NB4 (cell line): ENCODE data around the gene CDC14A.
A peak's percentile ranks its signal among the peaks of the same experiment; 100 is the strongest.

Experiments used
- DNase-seq: peaks from one replicate; pipeline ENCODE4 v3.0.0; 2010; ENCODE audit warnings: low read depth
- H3K4me3 ChIP-seq: one replicate; pipeline ENCODE4 v1.5.1; 2011; ENCODE audit warnings: mild to moderate bottlenecking, low read depth, low read length, moderate library complexity
- MYC ChIP-seq: IDR thresholded peaks from 2 replicates; pipeline ENCODE4 v1.6.1; 2011; ENCODE audit warnings: low read depth, low read length
- POLR2A ChIP-seq: IDR thresholded peaks from 2 replicates; pipeline ENCODE4 v1.6.1; 2011; ENCODE audit warnings: mild to moderate bottlenecking; ENCODE audit not compliant: insufficient read length; ENCODE audit errors: extremely low read depth
- TF ChIP-seq, protein P1 (sequence below): IDR thresholded peaks from one replicate; pipeline ENCODE4 v1.5.1; 2012; ENCODE audit warnings: low read depth, low read length
- TF ChIP-seq, protein P2 (sequence below): IDR thresholded peaks from 2 replicates; pipeline ENCODE4 v1.6.1; 2011; ENCODE audit warnings: low read depth, low read length

CDC14A gene

DNA sequence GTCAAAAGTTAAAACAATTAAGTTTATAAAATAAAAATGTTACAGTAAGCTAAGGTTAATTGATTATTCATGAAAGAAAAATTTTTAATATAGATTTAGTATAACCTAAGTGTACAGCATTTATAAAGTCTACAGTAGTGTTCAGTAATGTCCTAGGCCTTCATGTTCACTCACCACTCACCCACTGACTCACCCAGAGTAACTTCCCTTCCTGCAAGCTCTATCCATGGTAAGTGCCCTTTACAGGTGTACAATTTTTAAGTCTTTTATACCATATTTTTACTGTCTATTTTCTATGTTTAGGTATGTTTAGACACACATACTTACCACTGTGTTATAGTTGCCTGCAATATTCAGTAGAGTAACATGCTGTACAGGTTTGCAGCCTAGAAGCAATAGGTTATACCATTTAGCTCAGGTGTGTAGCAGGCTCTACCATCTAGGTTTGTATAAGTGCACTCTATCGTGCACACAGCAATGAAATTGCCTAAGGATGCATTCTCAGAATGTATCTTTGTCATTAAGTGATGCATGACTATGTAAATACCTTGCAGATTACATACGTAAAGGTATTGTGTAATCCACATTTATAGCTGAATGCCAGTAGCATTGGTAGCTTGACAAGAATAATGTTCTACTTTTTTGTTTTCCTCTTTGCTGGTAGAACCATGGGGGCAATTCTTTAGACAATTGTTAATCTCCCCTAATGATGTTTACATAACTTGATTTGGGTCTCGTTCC is 149.9 kb downstream of the CDC14A start:
- H3K4me3 ChIP-seq = no peak overlapping the region
- DNase-seq = no peak
- TF ChIP-seq POLR2A (no peak), MYC (no peak)
- TF ChIP-seq, protein P1, sequence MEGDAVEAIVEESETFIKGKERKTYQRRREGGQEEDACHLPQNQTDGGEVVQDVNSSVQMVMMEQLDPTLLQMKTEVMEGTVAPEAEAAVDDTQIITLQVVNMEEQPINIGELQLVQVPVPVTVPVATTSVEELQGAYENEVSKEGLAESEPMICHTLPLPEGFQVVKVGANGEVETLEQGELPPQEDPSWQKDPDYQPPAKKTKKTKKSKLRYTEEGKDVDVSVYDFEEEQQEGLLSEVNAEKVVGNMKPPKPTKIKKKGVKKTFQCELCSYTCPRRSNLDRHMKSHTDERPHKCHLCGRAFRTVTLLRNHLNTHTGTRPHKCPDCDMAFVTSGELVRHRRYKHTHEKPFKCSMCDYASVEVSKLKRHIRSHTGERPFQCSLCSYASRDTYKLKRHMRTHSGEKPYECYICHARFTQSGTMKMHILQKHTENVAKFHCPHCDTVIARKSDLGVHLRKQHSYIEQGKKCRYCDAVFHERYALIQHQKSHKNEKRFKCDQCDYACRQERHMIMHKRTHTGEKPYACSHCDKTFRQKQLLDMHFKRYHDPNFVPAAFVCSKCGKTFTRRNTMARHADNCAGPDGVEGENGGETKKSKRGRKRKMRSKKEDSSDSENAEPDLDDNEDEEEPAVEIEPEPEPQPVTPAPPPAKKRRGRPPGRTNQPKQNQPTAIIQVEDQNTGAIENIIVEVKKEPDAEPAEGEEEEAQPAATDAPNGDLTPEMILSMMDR = no peak
- TF ChIP-seq, protein P2, sequence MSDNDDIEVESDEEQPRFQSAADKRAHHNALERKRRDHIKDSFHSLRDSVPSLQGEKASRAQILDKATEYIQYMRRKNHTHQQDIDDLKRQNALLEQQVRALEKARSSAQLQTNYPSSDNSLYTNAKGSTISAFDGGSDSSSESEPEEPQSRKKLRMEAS = no peak

DNA sequence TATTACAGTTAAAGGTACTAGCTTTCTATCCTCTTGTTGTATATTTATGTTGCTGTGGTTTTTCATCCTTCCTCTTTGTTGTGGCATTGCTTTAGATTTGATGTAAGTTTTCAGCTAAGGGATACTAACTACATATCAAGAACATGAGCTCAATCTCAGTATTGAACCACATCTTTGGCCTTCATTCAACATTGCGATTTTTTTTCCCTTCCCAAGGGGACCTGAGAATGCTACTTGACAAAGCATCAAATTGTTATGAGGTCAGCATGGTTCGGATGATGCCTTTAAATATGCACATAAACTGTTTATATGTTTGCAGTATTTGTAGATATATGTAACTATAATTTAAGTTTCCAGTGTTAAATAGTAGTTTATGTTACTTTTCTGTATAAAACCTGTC is 153.9 kb downstream of the CDC14A start:
- no peak for DNase-seq
- H3K4me3 ChIP-seq = no peak overlapping the region
- no peak for TF ChIP-seq POLR2A
- TF ChIP-seq MYC = no peak
- TF ChIP-seq, protein P2 = no peak
- TF ChIP-seq, protein P1 = no peak

- no peak overlapping the region for H3K4me3 ChIP-seq
- no peak for TF ChIP-seq POLR2A
- DNase-seq = peak; percentile 56
Observed at GRCh38 chr1:100510451-100510850, 158.1 kb downstream of the CDC14A start.

GRCh38 chr1:100511058-100511457 is 158.8 kb downstream of the CDC14A start:
- TF ChIP-seq, protein P2 = no peak
- TF ChIP-seq POLR2A (no peak), MYC (no peak)
- H3K4me3 ChIP-seq = no peak overlapping the region
- peak; percentile 95 for DNase-seq

DNA sequence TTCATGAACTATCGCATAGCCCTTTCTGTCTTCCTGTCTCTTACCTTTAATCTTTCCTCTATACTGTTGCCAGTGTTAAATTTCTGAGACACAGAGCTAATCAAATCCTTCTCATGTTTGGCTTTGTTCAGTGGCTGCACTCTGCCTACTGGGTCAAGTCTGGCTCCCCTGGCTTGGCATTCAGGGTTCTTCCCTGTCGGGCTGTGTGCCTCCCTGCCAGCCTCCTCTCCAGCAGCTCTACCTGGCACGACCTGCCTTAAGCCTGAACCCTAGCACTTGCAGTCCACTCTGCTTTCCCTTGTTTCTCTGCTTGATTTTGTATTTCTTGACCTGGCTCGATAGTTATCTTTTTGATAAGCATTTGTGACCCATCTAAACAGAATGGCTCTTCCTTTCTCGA is 159.5 kb downstream of the CDC14A start:
- TF ChIP-seq, protein P2 = no peak
- TF ChIP-seq, protein P1 = no peak
- no peak for TF ChIP-seq MYC
- TF ChIP-seq POLR2A = no peak
- DNase-seq = no peak
- H3K4me3 ChIP-seq = no peak overlapping the region

GRCh38 chr1:100512803-100513352 is 160.6 kb downstream of the CDC14A start:
- no peak for DNase-seq
- no peak overlapping the region for H3K4me3 ChIP-seq
- TF ChIP-seq, protein P1 = no peak
- TF ChIP-seq, protein P2 = no peak
- TF ChIP-seq POLR2A (no peak), MYC (no peak)

DNA sequence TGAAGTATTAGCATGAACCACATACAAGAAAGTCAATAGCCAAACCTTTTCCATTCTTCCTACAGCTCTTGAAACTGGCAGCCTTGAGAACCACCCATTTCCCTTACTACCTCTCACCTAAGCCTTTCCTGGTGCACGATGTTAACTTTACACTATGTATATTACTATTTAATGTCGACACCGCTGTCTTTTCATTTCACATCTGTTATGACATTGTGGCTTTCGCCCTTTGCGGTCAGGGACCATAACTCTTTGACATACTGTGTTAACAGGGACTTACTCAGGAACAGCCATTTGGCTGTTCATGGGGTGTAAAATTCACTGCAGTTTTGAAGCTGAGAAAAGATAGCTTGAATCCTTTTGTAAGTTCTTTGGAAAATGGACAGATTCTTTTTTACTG is 164.6 kb downstream of the CDC14A start:
- H3K4me3 ChIP-seq = no peak overlapping the region
- DNase-seq = peak; percentile 87
- TF ChIP-seq POLR2A (no peak), MYC (no peak)
- TF ChIP-seq, protein P2 = no peak
- TF ChIP-seq, protein P1 = no peak
